ENCODE data around the gene PHOX2B. TPM values are rescaled to one million over a fixed set of nuclear protein-coding genes. Genes with fewer than 3 reads are reported as not detected.

PHOX2B gene
- total RNA-seq, 2 experiments from 2014 or later: not detected

DNA sequence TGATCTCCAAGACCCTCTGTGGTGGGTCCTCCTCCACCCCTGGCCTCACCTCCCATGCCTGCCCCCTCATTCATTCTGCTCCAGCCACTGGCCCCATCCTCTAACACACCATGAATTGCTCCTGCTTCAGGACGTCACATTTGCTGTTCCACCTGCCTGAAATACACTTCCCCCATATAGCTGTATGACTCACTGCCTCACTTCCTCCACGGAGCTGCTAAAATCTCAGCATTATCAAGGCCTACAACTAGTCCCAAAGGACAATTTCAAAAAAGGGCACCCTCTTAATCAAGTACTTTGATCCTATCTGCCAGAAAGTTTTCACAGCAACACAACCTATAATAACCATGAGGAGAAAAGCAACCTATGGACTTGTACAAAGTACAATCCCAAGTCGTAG lies 43.6 kb upstream of the PHOX2B start:
- no peak overlapping the region for H3K27ac Mint-ChIP-seq
- H3K9me3 Mint-ChIP-seq: no peaks in the 10 kb centered on the region
- ATAC-seq: no peak
- no peak for DNase-seq
- TF ChIP-seq, protein P1, sequence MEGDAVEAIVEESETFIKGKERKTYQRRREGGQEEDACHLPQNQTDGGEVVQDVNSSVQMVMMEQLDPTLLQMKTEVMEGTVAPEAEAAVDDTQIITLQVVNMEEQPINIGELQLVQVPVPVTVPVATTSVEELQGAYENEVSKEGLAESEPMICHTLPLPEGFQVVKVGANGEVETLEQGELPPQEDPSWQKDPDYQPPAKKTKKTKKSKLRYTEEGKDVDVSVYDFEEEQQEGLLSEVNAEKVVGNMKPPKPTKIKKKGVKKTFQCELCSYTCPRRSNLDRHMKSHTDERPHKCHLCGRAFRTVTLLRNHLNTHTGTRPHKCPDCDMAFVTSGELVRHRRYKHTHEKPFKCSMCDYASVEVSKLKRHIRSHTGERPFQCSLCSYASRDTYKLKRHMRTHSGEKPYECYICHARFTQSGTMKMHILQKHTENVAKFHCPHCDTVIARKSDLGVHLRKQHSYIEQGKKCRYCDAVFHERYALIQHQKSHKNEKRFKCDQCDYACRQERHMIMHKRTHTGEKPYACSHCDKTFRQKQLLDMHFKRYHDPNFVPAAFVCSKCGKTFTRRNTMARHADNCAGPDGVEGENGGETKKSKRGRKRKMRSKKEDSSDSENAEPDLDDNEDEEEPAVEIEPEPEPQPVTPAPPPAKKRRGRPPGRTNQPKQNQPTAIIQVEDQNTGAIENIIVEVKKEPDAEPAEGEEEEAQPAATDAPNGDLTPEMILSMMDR (IDR thresholded peaks at IDR 0.05): no peak
- POLR2A ChIA-PET: no interaction called here
- peaks cover 4% of the 10 kb centered on the region for H3K27me3 Mint-ChIP-seq
- H3K36me3 Mint-ChIP-seq (ENCODE audit: low read depth): no peaks in the 10 kb centered on the region
- CTCF ChIA-PET: no interaction called here
- intact Hi-C loops (cut with micrococcal nuclease): no loop called here
- H3K4me1 Mint-ChIP-seq (ENCODE audit: low read depth): no peaks in the 10 kb centered on the region
- H3K4me3 Mint-ChIP-seq: no peak overlapping the region

DNA sequence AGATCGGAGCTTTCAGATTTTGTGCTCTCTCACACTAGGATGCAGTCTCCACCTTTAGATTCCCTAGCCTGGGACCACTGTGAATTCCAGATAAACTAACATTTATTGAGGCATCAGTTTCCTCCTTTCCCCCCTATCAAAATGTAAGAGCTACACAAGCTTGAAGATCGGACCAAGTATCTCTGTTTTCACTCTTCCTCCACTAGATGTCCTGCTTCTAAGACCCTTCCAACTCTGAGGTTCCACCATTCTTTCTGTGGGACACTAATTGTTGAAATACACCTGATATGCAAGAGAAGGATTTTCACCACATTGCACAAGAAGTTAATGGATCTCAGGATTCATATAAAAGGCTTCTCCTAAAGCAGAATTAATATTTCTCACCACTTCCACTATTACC lies 43.0 kb upstream of the PHOX2B start:
- ChIA-PET CTCF (no interaction called here), POLR2A (no interaction called here)
- Mint-ChIP-seq H3K9me3 (no peaks in the 10 kb centered on the region), H3K4me1 (ENCODE audit: low read depth) (no peaks in the 10 kb centered on the region), H3K4me3 (no peak overlapping the region), H3K36me3 (ENCODE audit: low read depth) (no peaks in the 10 kb centered on the region), H3K27ac (no peak overlapping the region), H3K27me3 (peaks cover 4% of the 10 kb centered on the region)
- TF ChIP-seq, protein P1 (IDR thresholded peaks at IDR 0.05): no peak
- intact Hi-C loops (cut with micrococcal nuclease): no loop called here
- ATAC-seq (no peak), DNase-seq (no peak)

DNA sequence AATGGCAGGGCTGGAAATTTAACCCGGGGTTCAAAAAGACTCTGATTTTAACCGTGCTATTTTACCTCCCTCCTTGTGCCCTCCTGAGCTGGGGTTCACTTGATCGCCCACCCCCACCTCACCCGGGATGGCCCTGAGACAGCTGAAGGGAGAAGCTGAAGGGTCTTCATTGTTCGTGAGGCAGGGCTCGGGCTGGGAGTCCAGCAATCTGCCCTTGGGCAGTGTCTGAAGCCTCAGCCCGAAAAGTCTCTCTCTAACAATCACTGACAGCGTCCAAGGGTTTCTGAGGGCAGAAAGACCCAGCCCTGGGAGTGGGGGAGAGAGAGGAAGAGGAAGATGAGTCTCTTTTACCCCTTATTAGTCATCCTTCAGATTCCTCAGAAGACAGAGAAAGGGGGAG lies 39.4 kb upstream of the PHOX2B start:
- ATAC-seq (no peak), DNase-seq (no peak)
- ChIA-PET CTCF (no interaction called here), POLR2A (no interaction called here)
- intact Hi-C loops (cut with micrococcal nuclease): no loop called here
- H3K4me1 Mint-ChIP-seq (ENCODE audit: low read depth): no peaks in the 10 kb centered on the region
- no peak overlapping the region for H3K4me3 Mint-ChIP-seq
- H3K36me3 Mint-ChIP-seq (ENCODE audit: low read depth): no peaks in the 10 kb centered on the region
- no peaks in the 10 kb centered on the region for H3K9me3 Mint-ChIP-seq
- peaks cover 6% of the 10 kb centered on the region for H3K27me3 Mint-ChIP-seq
- TF ChIP-seq, protein P1 (IDR thresholded peaks at IDR 0.05): no peak
- H3K27ac Mint-ChIP-seq: no peak overlapping the region

DNA sequence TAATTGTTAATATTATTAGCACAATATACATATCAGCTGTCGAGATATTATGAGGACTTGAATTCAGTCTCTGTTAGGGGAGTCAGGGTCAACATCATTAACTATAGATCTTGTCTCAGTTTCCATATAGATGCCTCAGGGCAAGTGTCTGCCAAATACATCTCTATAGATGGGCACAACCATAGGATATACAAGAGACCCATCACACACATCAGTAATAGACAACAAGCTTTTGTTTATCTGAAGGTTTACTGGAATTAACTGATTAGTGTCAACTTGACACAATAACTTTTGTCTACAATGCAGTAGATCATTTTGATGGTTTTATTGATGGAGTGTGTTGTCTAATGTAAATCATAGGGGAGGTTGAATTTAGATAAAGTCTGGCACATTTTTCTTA lies 37.1 kb upstream of the PHOX2B start:
- Mint-ChIP-seq H3K4me1 (ENCODE audit: low read depth) (no peaks in the 10 kb centered on the region), H3K4me3 (no peak overlapping the region), H3K27ac (no peak overlapping the region), H3K36me3 (ENCODE audit: low read depth) (no peaks in the 10 kb centered on the region), H3K27me3 (peaks cover 4% of the 10 kb centered on the region), H3K9me3 (no peaks in the 10 kb centered on the region)
- ChIA-PET CTCF (no interaction called here), POLR2A (no interaction called here)
- TF ChIP-seq, protein P1 (IDR thresholded peaks at IDR 0.05): no peak
- DNase-seq: no peak
- intact Hi-C loops (cut with micrococcal nuclease): no loop called here
- no peak for ATAC-seq

- Mint-ChIP-seq H3K27me3 (peaks cover 1% of the 10 kb centered on the region), H3K4me3 (no peak overlapping the region), H3K9me3 (no peaks in the 10 kb centered on the region), H3K27ac (no peak overlapping the region), H3K4me1 (ENCODE audit: low read depth) (no peaks in the 10 kb centered on the region), H3K36me3 (ENCODE audit: low read depth) (no peaks in the 10 kb centered on the region)
- intact Hi-C loops (cut with micrococcal nuclease): no loop called here
- ATAC-seq (no peak), DNase-seq (no peak)
- POLR2A ChIA-PET: no interaction called here
- TF ChIP-seq, protein P1 (IDR thresholded peaks at IDR 0.05): no peak
- CTCF ChIA-PET: no interaction called here
Measured at GRCh38 chr4:41784191-41784979, 35.9 kb upstream of the PHOX2B start.

All from activated CD8-positive, alpha-beta T cell treated with anti-CD3 and anti-CD28 coated beads for 36 hours (primary cell).